Activated naive CD4-positive, alpha-beta T cell treated with anti-CD3 and anti-CD28 coated beads, Interleukin-2, amount 50 U/mL, for 24 hours (primary cell): ENCODE results near the gene TTC33.
A peak's percentile ranks its signal among the peaks of the same experiment; 100 is the strongest.

Experiments used
- H3K27ac Mint-ChIP-seq: one replicate; pipeline ENCODE4 v1.8.0; 2021; ENCODE audit warnings: mild to moderate bottlenecking, mixed read lengths
- H3K27me3 Mint-ChIP-seq: one replicate; pipeline ENCODE4 v1.8.0; 2021; ENCODE audit warnings: mixed read lengths
- H3K36me3 Mint-ChIP-seq: one replicate; pipeline ENCODE4 v1.8.0; 2021; ENCODE audit warnings: mixed read lengths
- H3K4me1 Mint-ChIP-seq: one replicate; pipeline ENCODE4 v1.8.0; 2021; ENCODE audit warnings: mixed read lengths
- H3K4me3 Mint-ChIP-seq: one replicate; pipeline ENCODE4 v1.8.0; 2021; ENCODE audit warnings: mild to moderate bottlenecking, mixed read lengths
- H3K9me3 Mint-ChIP-seq: one replicate; pipeline ENCODE4 v1.8.0; 2021; ENCODE audit warnings: mixed read lengths

The TTC33 gene

GRCh38 chr5:40550481-40550880 lies 205.3 kb downstream of the TTC33 start:
- peaks cover 3% of the 10 kb centered on the region for H3K4me1 Mint-ChIP-seq
- no peaks in the 10 kb centered on the region for H3K27me3 Mint-ChIP-seq
- H3K4me3 Mint-ChIP-seq: no peak overlapping the region
- H3K9me3 Mint-ChIP-seq: no peaks in the 10 kb centered on the region
- H3K27ac Mint-ChIP-seq: no peak overlapping the region
- H3K36me3 Mint-ChIP-seq: no peaks in the 10 kb centered on the region

DNA sequence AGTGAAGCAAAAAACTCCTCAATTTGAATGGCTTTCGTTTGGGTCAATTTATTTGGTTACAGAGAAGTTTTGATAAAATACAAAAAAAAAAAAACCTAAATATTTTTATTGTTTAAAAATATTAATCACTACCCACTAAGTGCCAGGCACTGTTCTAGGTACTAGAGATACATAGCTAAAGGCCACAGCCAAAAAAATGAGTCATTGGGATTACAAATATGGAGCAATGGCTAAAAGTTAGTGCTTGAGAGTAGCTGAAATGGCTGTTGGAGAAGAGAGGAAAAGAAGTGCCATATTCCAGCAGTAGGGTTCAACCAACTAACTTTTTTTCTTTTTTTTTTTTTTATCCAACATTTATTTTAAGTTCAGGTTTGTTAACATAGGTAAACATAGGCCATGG lies 206.1 kb downstream of the TTC33 start:
- Mint-ChIP-seq H3K9me3 (no peaks in the 10 kb centered on the region), H3K36me3 (no peaks in the 10 kb centered on the region), H3K27me3 (no peaks in the 10 kb centered on the region), H3K27ac (no peak overlapping the region), H3K4me3 (no peak overlapping the region), H3K4me1 (no peaks in the 10 kb centered on the region)

GRCh38 chr5:40547994-40548575 lies 207.7 kb downstream of the TTC33 start:
- Mint-ChIP-seq H3K9me3 (no peaks in the 10 kb centered on the region), H3K4me1 (no peaks in the 10 kb centered on the region), H3K27ac (no peak overlapping the region), H3K36me3 (no peaks in the 10 kb centered on the region), H3K4me3 (no peak overlapping the region), H3K27me3 (no peaks in the 10 kb centered on the region)

DNA sequence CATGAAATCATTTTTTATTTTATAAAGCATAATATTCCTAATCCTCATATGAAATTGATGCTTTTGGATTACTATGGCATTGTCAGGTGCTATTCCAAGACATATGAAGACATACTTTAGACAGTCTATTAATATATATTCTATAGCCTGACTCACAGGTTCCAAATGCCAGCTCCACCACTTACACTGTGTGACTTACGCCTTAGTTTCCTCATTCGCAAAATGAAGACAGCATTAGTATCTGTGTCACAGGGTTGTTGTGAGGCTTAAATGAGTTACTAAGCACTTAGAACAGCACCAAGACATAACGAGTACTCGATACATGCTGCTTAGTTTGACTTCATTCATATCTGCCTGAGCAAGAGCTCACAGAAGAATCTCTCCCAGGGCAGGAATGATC lies 208.2 kb downstream of the TTC33 start:
- Mint-ChIP-seq H3K4me1 (no peaks in the 10 kb centered on the region), H3K9me3 (no peaks in the 10 kb centered on the region), H3K4me3 (no peak overlapping the region)

GRCh38 chr5:40540301-40540700 lies 215.5 kb downstream of the TTC33 start:
- H3K36me3 Mint-ChIP-seq: no peaks in the 10 kb centered on the region
- no peak overlapping the region for H3K4me3 Mint-ChIP-seq
- H3K27me3 Mint-ChIP-seq: no peaks in the 10 kb centered on the region
- peaks cover 4% of the 10 kb centered on the region for H3K9me3 Mint-ChIP-seq
- no peaks in the 10 kb centered on the region for H3K4me1 Mint-ChIP-seq
- peak overlapping the region; percentile 23 for H3K27ac Mint-ChIP-seq

More for the DNA sequence above, 208.2 kb downstream of the TTC33 start:
- no peak overlapping the region for H3K27ac Mint-ChIP-seq
- H3K36me3 Mint-ChIP-seq: no peaks in the 10 kb centered on the region
- no peaks in the 10 kb centered on the region for H3K27me3 Mint-ChIP-seq

- no peaks in the 10 kb centered on the region for H3K9me3 Mint-ChIP-seq
- H3K36me3 Mint-ChIP-seq: no peaks in the 10 kb centered on the region
- peaks cover 11% of the 10 kb centered on the region for H3K4me1 Mint-ChIP-seq
- H3K27ac Mint-ChIP-seq: no peak overlapping the region
- H3K4me3 Mint-ChIP-seq: no peak overlapping the region
- no peaks in the 10 kb centered on the region for H3K27me3 Mint-ChIP-seq
These were observed 231.1 kb downstream of the TTC33 start for GRCh38 chr5:40524677-40525076.

DNA sequence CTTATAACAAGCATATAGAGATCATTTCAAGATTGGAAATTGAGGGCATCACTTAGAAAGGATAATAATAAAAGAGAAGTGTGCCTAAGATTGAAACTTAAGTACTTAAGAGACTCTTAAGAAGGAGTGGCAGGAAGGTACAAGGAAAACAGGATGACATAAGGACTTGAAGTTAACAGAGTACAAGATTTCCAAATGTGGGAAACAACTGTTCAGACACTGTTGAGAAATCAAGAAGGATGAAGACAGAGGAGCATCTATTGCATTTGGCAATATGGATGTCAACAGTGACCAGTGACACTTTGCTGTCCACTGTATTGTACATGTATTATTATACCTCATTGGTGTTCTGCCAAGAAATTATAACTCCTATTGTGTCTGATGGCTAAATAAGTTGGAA lies 233.8 kb downstream of the TTC33 start:
- no peaks in the 10 kb centered on the region for H3K36me3 Mint-ChIP-seq
- peaks cover 17% of the 10 kb centered on the region for H3K4me1 Mint-ChIP-seq
- no peaks in the 10 kb centered on the region for H3K27me3 Mint-ChIP-seq
- no peak overlapping the region for H3K27ac Mint-ChIP-seq
- no peaks in the 10 kb centered on the region for H3K9me3 Mint-ChIP-seq
- no peak overlapping the region for H3K4me3 Mint-ChIP-seq

GRCh38 chr5:40521108-40521785 lies 234.5 kb downstream of the TTC33 start:
- Mint-ChIP-seq H3K27ac (no peak overlapping the region), H3K4me1 (peaks cover 22% of the 10 kb centered on the region), H3K9me3 (no peaks in the 10 kb centered on the region), H3K4me3 (no peak overlapping the region), H3K27me3 (no peaks in the 10 kb centered on the region), H3K36me3 (no peaks in the 10 kb centered on the region)

- no peaks in the 10 kb centered on the region for H3K36me3 Mint-ChIP-seq
- H3K4me3 Mint-ChIP-seq: no peak overlapping the region
- no peaks in the 10 kb centered on the region for H3K27me3 Mint-ChIP-seq
- H3K9me3 Mint-ChIP-seq: no peaks in the 10 kb centered on the region
- peaks cover 48% of the 10 kb centered on the region for H3K4me1 Mint-ChIP-seq
- peak overlapping the region; percentile 15 for H3K27ac Mint-ChIP-seq
These were observed 237.3 kb downstream of the TTC33 start for GRCh38 chr5:40518485-40518917.

- H3K4me1 Mint-ChIP-seq: peaks cover 59% of the 10 kb centered on the region
- H3K27me3 Mint-ChIP-seq: no peaks in the 10 kb centered on the region
- H3K36me3 Mint-ChIP-seq: no peaks in the 10 kb centered on the region
- peak overlapping the region; percentile 92 for H3K27ac Mint-ChIP-seq
- H3K4me3 Mint-ChIP-seq: peak overlapping the region; percentile 24
- H3K9me3 Mint-ChIP-seq: no peaks in the 10 kb centered on the region
These were observed 240.3 kb downstream of the TTC33 start for GRCh38 chr5:40515476-40515875.

- Mint-ChIP-seq H3K27me3 (no peaks in the 10 kb centered on the region), H3K4me3 (peak overlapping the region; percentile 48), H3K27ac (peak overlapping the region; percentile 92), H3K36me3 (no peaks in the 10 kb centered on the region), H3K4me1 (peaks cover 59% of the 10 kb centered on the region), H3K9me3 (no peaks in the 10 kb centered on the region)
These were observed 240.8 kb downstream of the TTC33 start for GRCh38 chr5:40514976-40515375.

GRCh38 chr5:40511801-40512200 lies 244.0 kb downstream of the TTC33 start:
- H3K27ac Mint-ChIP-seq: no peak overlapping the region
- no peaks in the 10 kb centered on the region for H3K36me3 Mint-ChIP-seq
- H3K27me3 Mint-ChIP-seq: no peaks in the 10 kb centered on the region
- peaks cover 47% of the 10 kb centered on the region for H3K4me1 Mint-ChIP-seq
- H3K4me3 Mint-ChIP-seq: no peak overlapping the region
- H3K9me3 Mint-ChIP-seq: no peaks in the 10 kb centered on the region

DNA sequence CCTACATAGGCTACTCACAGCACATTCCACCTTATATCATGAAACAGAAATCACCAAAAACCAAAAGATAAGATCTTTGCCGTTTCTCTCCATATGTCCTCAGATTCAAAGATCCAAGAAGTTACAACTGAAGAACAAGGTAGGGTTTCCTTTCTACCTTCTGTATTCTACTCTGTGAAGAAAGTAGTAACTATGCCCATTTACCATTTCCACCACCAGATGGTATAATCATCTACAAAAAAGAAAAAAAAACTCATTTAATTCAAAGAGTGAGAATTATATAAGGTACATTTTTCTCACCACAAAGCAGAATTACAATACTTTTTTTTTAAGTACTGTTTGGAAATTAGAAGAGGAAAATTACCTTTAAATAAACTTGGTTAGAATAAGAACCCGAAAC lies 248.7 kb downstream of the TTC33 start:
- no peak overlapping the region for H3K4me3 Mint-ChIP-seq
- H3K4me1 Mint-ChIP-seq: peaks cover 32% of the 10 kb centered on the region
- no peaks in the 10 kb centered on the region for H3K36me3 Mint-ChIP-seq
- peak overlapping the region; percentile 75 for H3K27ac Mint-ChIP-seq
- no peaks in the 10 kb centered on the region for H3K27me3 Mint-ChIP-seq
- no peaks in the 10 kb centered on the region for H3K9me3 Mint-ChIP-seq

GRCh38 chr5:40505031-40505430 lies 250.7 kb downstream of the TTC33 start:
- H3K36me3 Mint-ChIP-seq: no peaks in the 10 kb centered on the region
- no peak overlapping the region for H3K4me3 Mint-ChIP-seq
- peaks cover 24% of the 10 kb centered on the region for H3K4me1 Mint-ChIP-seq
- H3K27me3 Mint-ChIP-seq: no peaks in the 10 kb centered on the region
- H3K27ac Mint-ChIP-seq: no peak overlapping the region
- no peaks in the 10 kb centered on the region for H3K9me3 Mint-ChIP-seq

DNA sequence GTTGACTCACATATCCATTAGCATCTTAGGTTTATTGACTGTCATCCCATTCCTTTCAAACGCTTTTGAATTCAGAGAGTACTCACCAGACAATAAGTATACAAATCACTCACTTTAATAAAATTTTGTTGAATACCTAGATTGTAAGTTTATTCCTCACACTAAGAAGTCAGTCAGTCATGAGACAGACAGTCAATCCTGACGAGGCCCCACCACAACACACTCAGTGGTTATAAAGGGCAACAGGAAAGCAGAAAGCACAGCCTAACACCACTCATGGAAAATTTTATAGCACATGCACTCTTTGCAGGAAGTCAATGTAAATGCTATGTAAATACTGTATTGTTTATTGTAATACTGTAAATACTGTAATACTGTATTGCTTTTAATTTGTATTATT lies 252.3 kb downstream of the TTC33 start:
- no peak overlapping the region for H3K27ac Mint-ChIP-seq
- no peaks in the 10 kb centered on the region for H3K9me3 Mint-ChIP-seq
- no peaks in the 10 kb centered on the region for H3K27me3 Mint-ChIP-seq
- peaks cover 24% of the 10 kb centered on the region for H3K4me1 Mint-ChIP-seq
- H3K4me3 Mint-ChIP-seq: no peak overlapping the region
- H3K36me3 Mint-ChIP-seq: no peaks in the 10 kb centered on the region

DNA sequence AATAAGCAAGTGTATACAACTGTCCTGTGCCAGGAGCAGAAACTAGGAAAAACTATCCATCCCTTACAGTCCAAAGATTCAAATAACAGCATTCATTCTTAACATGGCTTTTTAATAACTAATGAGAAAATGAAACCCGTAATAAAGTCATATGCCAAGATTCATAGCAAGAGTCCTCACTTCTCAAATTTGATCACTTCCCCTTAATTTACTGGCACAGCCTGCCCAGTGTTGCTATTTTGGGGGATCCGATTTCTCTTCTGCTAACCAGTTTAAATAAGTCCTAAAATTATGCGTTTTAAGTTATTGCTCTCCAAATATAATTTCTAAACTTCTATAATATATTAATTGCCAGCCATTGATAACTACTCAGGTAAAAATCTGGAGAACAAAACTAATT lies 253.0 kb downstream of the TTC33 start:
- Mint-ChIP-seq H3K27me3 (no peaks in the 10 kb centered on the region), H3K4me1 (peaks cover 24% of the 10 kb centered on the region), H3K4me3 (no peak overlapping the region), H3K27ac (no peak overlapping the region), H3K36me3 (no peaks in the 10 kb centered on the region), H3K9me3 (no peaks in the 10 kb centered on the region)
